ENCODE results near the gene IL7R.
"Not testable (repeated sequence)": the region's sequence is repeated elsewhere in the genome, so short reads cannot be mapped to it uniquely, and the experiment has no call there.

Gene IL7R

DNA sequence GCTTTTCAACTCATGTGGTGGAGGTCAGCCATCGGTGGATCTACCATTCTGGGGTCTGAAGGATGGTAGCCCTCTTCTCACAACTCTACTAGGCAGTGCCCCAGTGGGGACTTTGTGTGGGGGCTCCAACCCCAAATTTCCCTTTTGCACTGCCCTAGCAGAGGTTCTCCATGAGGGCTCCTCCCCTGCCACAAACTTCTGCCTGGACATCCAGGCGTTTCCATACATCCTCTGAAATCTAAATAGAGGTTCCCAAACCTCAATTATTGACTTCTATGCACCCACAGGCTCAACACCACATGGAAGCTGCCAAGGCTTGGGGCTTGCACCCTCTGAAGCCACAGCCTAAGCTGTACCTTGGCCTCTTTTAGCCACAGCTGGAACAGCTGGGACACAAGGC, 11.2 kb upstream of the IL7R start:
- H3K36me3 ChIP-seq (ENCODE audit: control insufficient read depth in 2 of 2, insufficient read depth in 1 of 2, low read length in 2 of 2); POLR2A ChIA-PET; H3K27ac ChIP-seq (ENCODE audit: extremely low read depth, low read depth, low read length); H3K4me3 ChIP-seq (ENCODE audit: low read depth, low read length); CTCF ChIA-PET; H3K4me1 ChIP-seq (ENCODE audit: control insufficient read depth, insufficient read depth, low read length); H3K9me3 ChIP-seq (ENCODE audit: control insufficient read depth, insufficient read depth, low read depth, low read length): not testable (repeated sequence)
- peak; percentile 51 for TF ChIP-seq SETDB1 (IDR thresholded peaks at IDR 0.05; ENCODE audit: insufficient read length, low read length)

DNA sequence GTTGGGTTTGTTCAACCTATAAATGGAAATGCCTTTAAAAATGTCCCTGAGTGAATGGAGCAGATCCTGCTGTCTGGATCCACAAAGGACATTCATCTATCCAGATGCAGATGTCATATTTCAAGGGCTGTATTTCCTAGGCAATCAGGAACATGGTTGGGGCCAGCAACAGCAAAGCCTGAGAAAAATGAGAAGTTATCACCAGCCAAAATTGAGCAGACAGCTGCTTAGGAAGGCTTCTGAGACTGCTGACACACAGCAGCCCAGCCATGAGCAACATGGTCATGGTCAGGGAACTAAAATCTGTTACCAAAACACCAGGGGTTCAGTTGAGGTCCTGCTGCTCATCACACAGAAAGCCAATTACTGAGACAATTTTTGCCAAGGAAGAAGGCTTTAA, 9.2 kb upstream of the IL7R start:
- no peaks in the 10 kb centered on the region for H3K4me1 ChIP-seq (ENCODE audit: control insufficient read depth, insufficient read depth, low read length)
- H3K27ac ChIP-seq (ENCODE audit: extremely low read depth, low read depth, low read length) = no peak overlapping the region
- H3K36me3 ChIP-seq (ENCODE audit: control insufficient read depth in 2 of 2, insufficient read depth in 1 of 2, low read length in 2 of 2) = no peaks in the 10 kb centered on the region
- CTCF ChIA-PET = no interaction called here
- H3K9me3 ChIP-seq (ENCODE audit: control insufficient read depth, insufficient read depth, low read depth, low read length) = peaks cover 4% of the 10 kb centered on the region; the same call in 1 of the 2 replicates
- no peak for TF ChIP-seq ZSCAN16 (tag by site-specific recombination; IDR thresholded peaks at IDR 0.05)
- TF ChIP-seq SP2 (tag by site-specific recombination; IDR thresholded peaks at IDR 0.05) = no peak
- no peak for TF ChIP-seq ZNF624 (tag by site-specific recombination; IDR thresholded peaks at IDR 0.05)
- no peak for TF ChIP-seq ZNF391 (tag by site-specific recombination; IDR thresholded peaks at IDR 0.05; ENCODE audit: borderline replicate concordance, low read depth)
- TF ChIP-seq ZFP3 (tag by site-specific recombination; IDR thresholded peaks at IDR 0.05; ENCODE audit: low read depth) = no peak
- no peak for TF ChIP-seq ZNF623 (tag by site-specific recombination; IDR thresholded peaks at IDR 0.05)
- POLR2A ChIA-PET = no interaction called here
- H3K4me3 ChIP-seq (ENCODE audit: low read depth, low read length) = no peak overlapping the region

DNA sequence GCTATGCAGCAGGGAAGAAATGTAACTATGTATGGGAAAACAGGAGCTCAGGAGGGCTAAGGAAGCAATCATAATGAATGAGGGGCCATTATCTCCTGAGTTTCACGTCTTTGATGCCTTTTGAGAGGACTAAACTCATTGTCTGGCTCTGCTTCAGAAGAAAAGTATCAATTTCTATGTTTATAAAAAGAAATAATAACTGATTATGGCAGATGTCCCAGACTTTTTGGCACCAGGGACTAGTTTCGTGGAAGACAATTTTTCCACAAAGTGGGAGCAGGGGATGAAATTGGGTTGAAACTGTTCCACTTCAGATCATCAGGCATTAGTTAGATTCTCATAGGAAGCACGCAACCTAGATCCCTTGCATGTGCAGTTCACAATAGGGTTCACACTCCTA, 8.7 kb upstream of the IL7R start:
- POLR2A ChIA-PET = no interaction called here
- CTCF ChIA-PET = no interaction called here
- Histone ChIP-seq H3K9me3 (ENCODE audit: control insufficient read depth, insufficient read depth, low read depth, low read length) (0 out of 2 replicates have a peak, but pooled peaks cover 4% of the 10 kb centered on the region), H3K27ac (ENCODE audit: extremely low read depth, low read depth, low read length) (no peak overlapping the region), H3K4me3 (ENCODE audit: low read depth, low read length) (no peak overlapping the region), H3K36me3 (ENCODE audit: control insufficient read depth in 2 of 2, insufficient read depth in 1 of 2, low read length in 2 of 2) (no peaks in the 10 kb centered on the region), H3K4me1 (ENCODE audit: control insufficient read depth, insufficient read depth, low read length) (no peaks in the 10 kb centered on the region)
- TF ChIP-seq KLF16 (tag by site-specific recombination; IDR thresholded peaks at IDR 0.05) (no peak), BCL11A (tag by site-specific recombination; IDR thresholded peaks at IDR 0.05; ENCODE audit: low read depth) (no peak), ZBTB7A (tag by site-specific recombination; IDR thresholded peaks at IDR 0.05; ENCODE audit: low read depth) (no peak), ZNF585B (tag by site-specific recombination; IDR thresholded peaks at IDR 0.05) (no peak), IKZF3 (tag by site-specific recombination; IDR thresholded peaks at IDR 0.05) (no peak), ZNF138 (tag by site-specific recombination; IDR thresholded peaks at IDR 0.05; ENCODE audit: borderline replicate concordance) (no peak), ZBTB21 (tag by site-specific recombination; IDR thresholded peaks at IDR 0.05) (no peak), ZNF555 (tag by site-specific recombination; conservative IDR thresholded peaks at IDR 0.05) (no peak), ZNF701 (tag by site-specific recombination; IDR thresholded peaks at IDR 0.05) (no peak), ZNF10 (tag by site-specific recombination; IDR thresholded peaks at IDR 0.05) (no peak), GLIS2 (tag by site-specific recombination; IDR thresholded peaks at IDR 0.05) (no peak), ZNF654 (tag by site-specific recombination; IDR thresholded peaks at IDR 0.05; ENCODE audit: low read depth) (no peak), ZNF544 (tag by site-specific recombination; IDR thresholded peaks at IDR 0.05) (no peak), YY1 (tag by site-specific recombination; IDR thresholded peaks at IDR 0.05) (no peak), ZNF157 (tag by site-specific recombination; IDR thresholded peaks at IDR 0.05) (no peak)
- TF ChIP-seq, protein P1, sequence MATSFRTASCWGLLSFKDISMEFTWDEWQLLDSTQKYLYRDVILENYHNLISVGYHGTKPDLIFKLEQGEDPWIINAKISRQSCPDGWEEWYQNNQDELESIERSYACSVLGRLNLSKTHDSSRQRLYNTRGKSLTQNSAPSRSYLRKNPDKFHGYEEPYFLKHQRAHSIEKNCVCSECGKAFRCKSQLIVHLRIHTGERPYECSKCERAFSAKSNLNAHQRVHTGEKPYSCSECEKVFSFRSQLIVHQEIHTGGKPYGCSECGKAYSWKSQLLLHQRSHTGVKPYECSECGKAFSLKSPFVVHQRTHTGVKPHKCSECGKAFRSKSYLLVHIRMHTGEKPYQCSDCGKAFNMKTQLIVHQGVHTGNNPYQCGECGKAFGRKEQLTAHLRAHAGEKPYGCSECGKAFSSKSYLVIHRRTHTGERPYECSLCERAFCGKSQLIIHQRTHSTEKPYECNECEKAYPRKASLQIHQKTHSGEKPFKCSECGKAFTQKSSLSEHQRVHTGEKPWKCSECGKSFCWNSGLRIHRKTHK (tag by site-specific recombination; IDR thresholded peaks at IDR 0.05) = no peak
- TF ChIP-seq, protein P2, sequence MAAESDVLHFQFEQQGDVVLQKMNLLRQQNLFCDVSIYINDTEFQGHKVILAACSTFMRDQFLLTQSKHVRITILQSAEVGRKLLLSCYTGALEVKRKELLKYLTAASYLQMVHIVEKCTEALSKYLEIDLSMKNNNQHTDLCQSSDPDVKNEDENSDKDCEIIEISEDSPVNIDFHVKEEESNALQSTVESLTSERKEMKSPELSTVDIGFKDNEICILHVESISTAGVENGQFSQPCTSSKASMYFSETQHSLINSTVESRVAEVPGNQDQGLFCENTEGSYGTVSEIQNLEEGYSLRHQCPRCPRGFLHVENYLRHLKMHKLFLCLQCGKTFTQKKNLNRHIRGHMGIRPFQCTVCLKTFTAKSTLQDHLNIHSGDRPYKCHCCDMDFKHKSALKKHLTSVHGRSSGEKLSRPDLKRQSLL (tag by site-specific recombination; IDR thresholded peaks at IDR 0.05) = no peak
- TF ChIP-seq, protein P3, sequence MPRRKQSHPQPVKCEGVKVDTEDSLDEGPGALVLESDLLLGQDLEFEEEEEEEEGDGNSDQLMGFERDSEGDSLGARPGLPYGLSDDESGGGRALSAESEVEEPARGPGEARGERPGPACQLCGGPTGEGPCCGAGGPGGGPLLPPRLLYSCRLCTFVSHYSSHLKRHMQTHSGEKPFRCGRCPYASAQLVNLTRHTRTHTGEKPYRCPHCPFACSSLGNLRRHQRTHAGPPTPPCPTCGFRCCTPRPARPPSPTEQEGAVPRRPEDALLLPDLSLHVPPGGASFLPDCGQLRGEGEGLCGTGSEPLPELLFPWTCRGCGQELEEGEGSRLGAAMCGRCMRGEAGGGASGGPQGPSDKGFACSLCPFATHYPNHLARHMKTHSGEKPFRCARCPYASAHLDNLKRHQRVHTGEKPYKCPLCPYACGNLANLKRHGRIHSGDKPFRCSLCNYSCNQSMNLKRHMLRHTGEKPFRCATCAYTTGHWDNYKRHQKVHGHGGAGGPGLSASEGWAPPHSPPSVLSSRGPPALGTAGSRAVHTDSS (tag by site-specific recombination; IDR thresholded peaks at IDR 0.05) = no peak

Measured in HEK293 (cell line).